Measurements from ENCODE around the gene DAND5. TPM values are rescaled to one million over a fixed set of nuclear protein-coding genes. Genes with fewer than 3 reads are reported as not detected.
A peak's percentile ranks its signal among the peaks of the same experiment; 100 is the strongest.

The DAND5 gene
- total and polyA plus RNA-seq, 12 donors = 0.71 to 14.4 (median 9.7) TPM

DNA sequence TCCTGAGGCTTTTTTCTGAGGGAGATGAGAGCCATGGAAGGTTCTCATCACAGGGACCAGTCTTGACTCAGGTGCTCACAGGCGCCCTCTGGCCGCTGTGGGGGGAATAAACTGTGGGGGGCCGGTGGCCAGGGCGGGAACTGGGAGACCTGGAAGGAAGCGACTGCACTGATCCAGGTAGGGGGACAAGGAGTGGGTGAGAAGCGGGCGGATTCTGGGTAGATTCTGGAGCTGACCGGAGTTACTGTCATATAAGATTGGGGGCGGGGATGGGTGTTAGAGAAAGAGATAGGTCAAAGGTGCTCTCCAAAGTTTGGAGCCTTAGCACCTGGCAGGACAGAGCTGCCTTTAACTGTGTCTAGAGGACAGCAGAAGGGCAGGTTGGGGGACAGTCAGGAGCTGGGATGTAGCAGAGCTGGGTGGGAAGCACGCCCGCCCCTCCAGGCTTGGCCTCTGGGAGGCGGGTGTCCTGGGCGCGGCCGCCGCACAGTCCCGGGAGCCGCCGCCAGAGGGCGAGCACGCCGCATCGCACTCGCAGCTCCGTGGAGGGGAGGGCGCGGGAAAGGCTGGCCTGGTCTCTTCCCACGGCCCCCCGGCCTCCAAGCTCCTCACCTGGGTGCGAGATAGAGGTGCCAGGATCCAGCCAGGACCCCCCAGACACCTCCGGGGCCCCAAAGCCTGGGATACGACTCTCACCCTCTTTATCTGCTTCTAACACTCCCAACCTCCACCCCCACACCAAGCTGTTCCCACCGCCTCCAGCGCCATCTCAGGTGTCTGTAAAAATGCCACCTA is 4.2 kb upstream of the DAND5 start:
- H3K4me1 ChIP-seq = peaks cover 0 to 18% (median 7%) of the 10 kb centered on the region in 9 donors

GRCh38 chr19:12965812-12966135 is 3.6 kb upstream of the DAND5 start:
- no peak for TF ChIP-seq CTCF (IDR thresholded peaks at IDR 0.05)
- DNase-seq (no peak), ATAC-seq (no peak)
- peak overlapping the region in 9 of 10 donors; percentile 36 to 73 (median 58) for H3K27ac ChIP-seq
- no peaks in the 10 kb centered on the region for H3K27me3 ChIP-seq
- H3K4me1 ChIP-seq = peaks cover 0 to 18% (median 7%) of the 10 kb centered on the region in 9 donors
- 52 to 54% methylated on average over 8 of the region's 8 CpGs for WGBS, 2 donors
- peak overlapping the region in 5 of 10 donors; percentile 53 to 57 (median 55) for H3K4me3 ChIP-seq
- no peaks in the 10 kb centered on the region for H3K36me3 ChIP-seq
- H3K9me3 ChIP-seq = no peaks in the 10 kb centered on the region
- intact Hi-C loops (cut with DNase I) = loop anchor here in 3 of 10 donors (2.0 to 10.0 kb wide), 2 partner anchors 81 kb away; partner anchors contain the start of genes DNASE2 (in 2 of the 3) and KLF1 (in 2 of the 3)

More for the DNA sequence above, 4.2 kb upstream of the DAND5 start:
- H3K36me3 ChIP-seq = no peaks in the 10 kb centered on the region
- WGBS, 2 donors = 1% methylated on average over 34 of the region's 34 CpGs
- DNase-seq = peak; percentile 77 to 86
- no peaks in the 10 kb centered on the region for H3K9me3 ChIP-seq
- H3K27ac ChIP-seq = peak overlapping the region in 9 of 10 donors; percentile 36 to 73 (median 58)
- peak; percentile 88 to 94 (median 92) for ATAC-seq
- H3K27me3 ChIP-seq = no peaks in the 10 kb centered on the region
- TF ChIP-seq CTCF (IDR thresholded peaks at IDR 0.05) = peak; percentile 82 to 93 (median 84)
- peak overlapping the region; percentile 16 to 57 (median 53) for H3K4me3 ChIP-seq
- intact Hi-C loops (cut with DNase I) = loop anchor here in 3 of 10 donors (2.0 to 10.0 kb wide), 2 partner anchors 80 kb away; partner anchors contain the start of genes DNASE2 (in 2 of the 3) and KLF1 (in 2 of the 3)

- TF ChIP-seq CTCF (IDR thresholded peaks at IDR 0.05) = no peak
- H3K36me3 ChIP-seq = no peaks in the 10 kb centered on the region
- H3K9me3 ChIP-seq = no peaks in the 10 kb centered on the region
- H3K27me3 ChIP-seq = no peaks in the 10 kb centered on the region
- H3K4me3 ChIP-seq = no peak overlapping the region
- no peak overlapping the region for H3K27ac ChIP-seq
- no peak for ATAC-seq
- intact Hi-C loops (cut with DNase I) = loop anchor here in 2 of 10 donors (10.0 kb wide), 1 partner anchor 83 kb away; the partner anchor contains the start of genes DNASE2 (in 2 of the 2) and KLF1 (in 2 of the 2)
- WGBS, 2 donors = 92 to 94% methylated on average over 5 of the region's 5 CpGs
- H3K4me1 ChIP-seq = peaks cover 0 to 22% (median 7%) of the 10 kb centered on the region in 9 donors
- no peak for DNase-seq
Observed at GRCh38 chr19:12967907-12968306, 1.5 kb upstream of the DAND5 start.

- H3K4me1 ChIP-seq = peaks cover 2 to 28% (median 5%) of the 10 kb centered on the region in 9 donors
- ATAC-seq (no peak), DNase-seq (no peak)
- H3K9me3 ChIP-seq = no peaks in the 10 kb centered on the region
- intact Hi-C loops (cut with DNase I) = loop anchor here in 8 of 10 donors (10.0 kb wide), 6 partner anchors 195 to 755 kb away; no protein-coding TSS in a partner anchor
- peak overlapping the region in 4 of 10 donors; percentile 4 to 26 (median 15) for H3K4me3 ChIP-seq
- no peaks in the 10 kb centered on the region for H3K27me3 ChIP-seq
- TF ChIP-seq CTCF (IDR thresholded peaks at IDR 0.05) = no peak
- no peaks in the 10 kb centered on the region for H3K36me3 ChIP-seq
- peak overlapping the region; percentile 50 to 87 (median 80) for H3K27ac ChIP-seq
- 81 to 86% methylated on average over 7 of the region's 7 CpGs for WGBS, 2 donors
Observed at GRCh38 chr19:12970070-12970820, 869 bp downstream of the DAND5 start.
